ENCODE data around the gene PPP1R14C.

PPP1R14C gene

DNA sequence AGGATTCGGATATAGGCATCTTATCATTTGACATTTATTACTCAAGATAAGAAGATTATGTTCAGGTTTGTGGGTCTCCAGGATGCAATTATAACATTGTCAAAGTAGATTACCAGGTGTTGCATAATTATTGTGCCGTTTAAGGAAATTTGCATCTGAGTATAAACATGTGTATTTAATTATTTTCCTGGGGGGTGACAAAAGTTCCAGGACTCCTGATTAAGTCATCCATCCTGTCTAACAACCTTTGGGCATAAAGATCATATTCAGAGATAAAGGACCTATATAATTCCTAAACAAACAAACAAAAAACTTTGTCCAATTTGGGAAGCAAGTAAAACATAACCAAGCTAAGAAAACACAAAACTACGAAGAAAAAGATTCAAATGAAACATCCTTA lies 3.3 kb upstream of the PPP1R14C start:
- no peak for DNase-seq

DNA sequence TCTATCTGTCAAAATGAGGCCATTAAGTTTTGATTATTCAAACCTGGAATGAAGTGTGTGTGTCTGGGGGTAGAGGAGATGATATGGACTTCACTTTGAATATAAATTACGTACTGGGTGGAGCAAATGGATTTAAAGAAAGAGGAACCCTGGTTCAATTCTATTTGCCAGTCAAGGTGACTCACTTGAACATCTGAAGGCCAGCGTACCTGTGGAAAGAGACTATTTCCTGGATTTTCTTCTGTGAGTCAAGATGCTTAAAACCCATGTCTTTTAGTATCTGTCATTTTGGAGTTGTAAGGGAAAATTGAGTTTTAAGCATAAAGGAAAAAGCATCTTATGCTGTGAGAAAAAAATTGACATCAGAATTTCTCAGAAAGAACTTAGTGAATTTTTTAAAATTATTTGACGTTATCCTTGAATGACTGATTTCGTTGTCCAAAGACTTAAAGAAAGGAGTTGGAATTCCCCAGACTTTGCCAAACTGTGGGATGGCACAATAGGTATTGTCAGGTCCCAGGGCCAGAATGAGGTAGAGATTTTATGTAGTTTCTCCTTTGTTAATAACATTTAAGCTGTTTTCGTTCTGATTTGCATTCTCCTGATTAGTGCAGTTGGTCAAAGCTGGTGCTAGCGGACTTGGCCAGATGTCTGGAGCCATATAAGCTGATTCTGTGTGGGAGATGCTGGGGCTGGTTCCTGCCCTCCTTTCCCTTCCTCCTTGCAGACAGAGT lies 2.4 kb upstream of the PPP1R14C start:
- DNase-seq, result no peak

DNA sequence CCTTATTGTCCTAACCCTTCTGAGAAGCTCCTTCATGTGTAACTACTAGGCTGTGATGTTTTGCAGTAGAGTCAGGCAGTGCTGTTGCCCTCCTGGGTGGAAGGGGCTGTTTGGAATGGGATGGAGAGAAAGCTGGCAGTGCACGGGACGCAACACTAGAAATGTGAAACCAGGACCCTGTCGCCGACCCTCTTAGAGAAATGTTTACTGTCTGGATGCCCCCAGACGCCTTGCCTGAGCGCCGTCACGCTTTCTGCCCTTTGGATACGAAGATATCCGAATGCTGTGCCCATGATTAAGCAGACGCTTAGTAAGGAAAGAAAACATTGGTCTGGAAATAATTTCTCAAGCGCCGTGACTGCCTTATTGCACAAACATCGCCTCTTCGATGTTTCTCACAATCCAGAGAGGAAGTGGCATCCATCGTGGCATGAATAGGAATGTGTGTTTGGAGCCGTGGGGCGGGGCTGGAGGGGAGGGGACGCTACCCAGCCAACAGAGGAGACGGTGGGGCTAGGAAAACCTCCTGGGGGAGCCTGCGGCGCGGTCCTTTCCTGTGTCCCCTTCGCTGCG lies 661 bp upstream of the PPP1R14C start:
- DNase-seq, result no peak

DNA sequence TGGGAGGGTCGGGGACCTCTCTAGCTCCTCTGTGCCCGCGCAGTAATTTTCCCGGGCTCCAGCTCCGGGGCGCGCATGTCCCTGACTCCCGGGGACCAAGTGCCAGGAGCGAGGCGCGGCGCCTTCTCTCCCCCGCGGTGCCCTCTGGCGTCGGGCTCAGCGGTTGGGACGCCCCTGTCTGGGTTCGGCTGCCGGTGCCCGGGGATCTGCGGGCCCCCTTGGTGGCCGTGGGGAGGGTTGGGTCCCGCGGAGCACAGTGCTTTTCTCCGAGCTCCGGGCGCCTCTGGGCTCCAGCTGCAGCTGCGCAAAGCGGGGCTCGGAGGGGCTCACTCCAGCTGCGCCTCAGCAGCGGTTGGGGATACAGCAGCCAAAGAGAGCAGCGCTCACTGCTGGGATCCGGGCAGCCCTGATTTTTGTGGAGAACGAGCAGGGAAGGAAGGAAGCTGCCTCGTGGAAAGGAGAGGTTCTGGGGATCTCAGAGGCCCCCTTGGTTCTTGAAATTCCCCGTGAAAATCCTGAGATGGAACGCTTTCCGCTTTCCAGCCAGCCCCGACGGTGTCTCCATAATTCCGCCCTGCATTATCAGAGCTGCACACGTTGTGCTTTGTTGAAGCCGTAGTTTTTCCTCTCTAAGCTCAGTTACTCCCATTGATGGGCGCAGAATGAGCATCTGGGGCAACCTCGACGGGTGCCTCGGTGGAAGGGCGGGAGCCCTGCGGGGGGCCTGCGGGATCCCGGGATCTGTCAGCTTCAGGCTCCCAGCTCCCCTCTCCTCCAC lies 861 bp downstream of the PPP1R14C start:
- no peak for DNase-seq

DNA sequence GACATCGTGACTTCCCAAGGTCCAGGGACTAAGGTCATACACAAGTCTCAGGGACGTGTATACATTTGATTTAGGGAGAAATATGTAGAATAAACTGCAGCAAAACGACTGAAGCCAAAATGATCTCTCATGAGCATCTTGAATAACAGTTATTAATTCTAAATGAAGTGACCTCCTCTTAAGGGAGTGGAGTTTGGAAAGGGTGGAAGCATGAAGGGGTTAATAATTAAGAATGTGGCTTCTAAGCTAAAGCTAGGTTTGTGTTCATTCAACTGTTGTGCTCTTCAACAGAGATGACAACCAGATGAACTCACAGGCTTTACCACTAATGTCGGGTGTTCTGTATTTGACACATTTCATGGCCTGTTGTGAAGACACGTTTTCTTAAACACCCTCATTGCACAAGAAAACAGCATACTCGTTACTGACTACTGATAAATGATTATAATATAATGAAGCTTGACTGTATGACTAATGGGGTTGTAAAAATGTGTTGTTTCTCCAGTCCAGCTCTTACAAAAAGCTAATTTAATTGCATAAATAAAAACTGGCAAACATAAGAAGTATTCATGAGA lies 1.5 kb downstream of the PPP1R14C start:
- no peak for DNase-seq

DNA sequence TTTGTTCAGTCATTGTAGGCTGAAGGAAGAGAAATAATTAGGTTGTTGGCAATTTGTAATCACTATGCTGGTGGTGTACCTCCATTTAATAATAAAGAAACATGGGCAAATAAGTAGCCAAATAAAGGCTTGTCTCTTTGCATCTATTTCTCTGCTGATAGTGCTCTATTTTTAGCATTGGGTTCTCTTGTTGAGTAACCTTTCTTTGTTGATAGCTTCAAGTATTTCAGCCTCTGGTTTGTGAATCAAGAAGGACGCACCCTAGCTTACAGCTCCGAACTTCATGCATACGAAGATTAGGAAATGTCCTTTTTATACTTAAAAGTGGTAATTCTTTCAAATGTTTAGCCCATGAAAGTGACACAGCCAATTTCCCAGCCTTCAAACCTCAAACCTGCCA lies 2.6 kb downstream of the PPP1R14C start:
- DNase-seq, result no peak

DNA sequence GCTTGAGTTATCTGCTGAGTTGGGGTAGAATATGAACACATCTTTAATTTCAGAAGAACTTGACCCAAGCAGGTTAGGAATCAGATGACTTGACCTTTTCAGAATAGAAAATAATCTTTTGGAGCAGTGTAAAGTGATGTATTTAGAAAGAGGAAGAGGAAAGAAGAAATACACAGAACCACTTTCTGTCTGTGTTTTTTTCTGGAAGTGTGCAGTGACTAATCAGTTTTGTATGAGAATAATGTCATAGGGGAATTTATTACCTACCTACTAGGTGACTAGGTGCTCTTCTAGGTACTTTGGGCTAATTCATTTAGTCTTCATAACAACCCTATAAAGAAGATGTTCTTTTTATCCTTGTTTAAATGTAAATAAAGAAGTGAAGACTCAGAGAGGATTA lies 3.0 kb downstream of the PPP1R14C start:
- no peak for DNase-seq

DNA sequence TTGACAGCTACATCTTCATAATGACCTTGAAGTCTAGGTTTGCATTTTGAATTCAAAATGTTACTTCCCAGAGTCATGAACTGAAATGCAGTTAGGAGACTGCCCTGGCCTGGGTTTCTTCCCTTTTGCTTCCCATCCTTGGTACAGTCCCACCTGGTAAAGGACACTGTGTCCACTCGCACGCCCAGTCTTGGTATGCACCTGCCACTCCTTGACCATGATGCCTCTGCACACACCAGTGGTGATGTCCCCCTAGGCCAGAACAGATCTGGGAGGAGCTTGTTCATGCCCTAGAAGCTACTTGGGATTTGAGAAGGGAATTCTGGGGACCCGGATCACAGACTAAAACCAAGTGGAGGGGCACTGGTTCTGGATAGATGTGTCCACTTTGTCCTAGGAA lies 3.6 kb downstream of the PPP1R14C start:
- DNase-seq, result no peak

DNA sequence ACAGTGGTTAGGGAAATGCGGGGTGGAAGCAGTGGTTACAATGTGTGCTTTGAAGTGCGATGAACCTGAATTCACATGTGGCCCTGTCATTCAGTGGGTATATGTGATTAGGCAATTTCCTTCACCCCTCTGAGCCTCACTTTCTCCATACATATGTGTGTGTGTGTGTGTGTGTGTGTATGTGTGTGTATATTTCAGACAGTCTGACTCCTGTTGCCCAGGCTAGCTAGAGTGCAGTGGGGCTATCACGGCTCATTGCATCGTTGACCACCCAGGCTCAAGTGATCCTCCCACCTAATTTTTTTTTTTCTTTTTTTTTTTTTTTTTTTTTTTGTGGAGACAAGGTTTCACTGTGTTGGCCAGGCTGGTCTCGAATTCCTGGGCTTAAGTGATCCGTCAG lies 6.3 kb downstream of the PPP1R14C start:
- DNase-seq, result no peak

DNA sequence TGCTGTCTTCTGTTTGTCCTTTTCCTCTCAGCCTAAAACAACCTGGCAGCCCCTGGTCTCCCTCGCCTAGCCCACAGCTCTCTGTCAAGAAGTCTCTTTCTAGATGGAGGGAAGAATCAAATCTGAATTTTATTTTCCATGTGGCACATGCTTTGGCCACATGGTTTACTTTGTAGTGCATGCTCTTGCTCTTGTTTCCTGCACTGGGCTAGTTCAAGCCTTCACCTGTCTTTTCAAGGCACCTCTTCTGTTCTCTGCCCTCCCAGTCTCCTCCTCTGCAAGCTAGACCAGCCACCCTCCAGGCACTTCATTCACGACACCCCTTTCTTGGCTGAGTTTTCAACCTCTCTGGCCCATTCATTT lies 7.6 kb downstream of the PPP1R14C start:
- DNase-seq, result no peak

- no peak for DNase-seq
Observed at GRCh38 chr6:150150821-150151646, 8.2 kb downstream of the PPP1R14C start.

DNA sequence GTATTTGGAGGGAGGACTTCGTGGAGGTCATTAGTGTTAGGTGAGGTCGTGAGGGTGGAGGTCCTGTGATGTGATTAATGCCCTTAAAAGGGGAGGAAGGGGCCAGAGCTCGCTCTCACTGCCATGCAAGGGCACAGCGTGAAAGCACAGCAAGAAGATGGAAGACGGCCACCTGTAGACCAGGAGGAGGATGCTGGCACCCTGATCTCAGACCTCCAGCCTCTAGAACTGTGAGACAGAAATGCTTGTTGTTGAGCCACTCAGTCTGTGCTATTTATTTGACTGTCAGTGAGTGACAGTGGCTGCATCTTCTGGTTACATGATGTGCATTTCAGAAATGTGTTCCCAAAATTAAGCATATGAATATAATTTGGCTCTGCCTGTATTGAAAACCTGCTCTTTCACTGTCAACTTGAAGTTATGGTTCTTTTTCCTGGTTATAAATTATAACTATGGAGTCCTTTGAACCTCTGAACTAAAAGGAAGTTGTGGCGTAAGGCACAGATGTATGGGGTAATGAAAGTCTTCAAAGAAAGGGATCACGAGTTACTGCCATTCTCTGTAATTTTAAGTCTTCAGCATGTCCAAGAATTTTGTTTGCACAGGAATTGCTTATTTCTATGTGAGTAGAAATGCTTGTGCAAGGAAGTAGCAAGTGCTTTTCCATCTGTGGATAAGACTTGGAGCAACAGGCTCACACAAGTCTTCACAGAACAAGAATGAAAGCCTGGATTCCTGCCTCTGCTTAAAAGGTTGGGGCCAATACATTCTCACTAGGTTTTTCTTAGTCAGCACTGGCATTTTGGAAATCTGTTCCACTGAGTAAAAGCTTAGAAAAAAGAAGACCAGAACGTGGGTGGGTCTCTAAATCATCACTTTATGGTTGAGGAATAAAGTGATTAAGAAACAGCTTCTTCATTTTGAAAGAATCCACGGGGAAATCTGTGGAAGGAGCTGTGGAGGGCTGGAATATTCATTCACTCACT lies 10.3 kb downstream of the PPP1R14C start:
- DNase-seq, result no peak

- DNase-seq, result no peak
Observed at GRCh38 chr6:150153905-150154492, 11.2 kb downstream of the PPP1R14C start.

- no peak for DNase-seq
Observed at GRCh38 chr6:150156460-150156859, 13.6 kb downstream of the PPP1R14C start.

DNA sequence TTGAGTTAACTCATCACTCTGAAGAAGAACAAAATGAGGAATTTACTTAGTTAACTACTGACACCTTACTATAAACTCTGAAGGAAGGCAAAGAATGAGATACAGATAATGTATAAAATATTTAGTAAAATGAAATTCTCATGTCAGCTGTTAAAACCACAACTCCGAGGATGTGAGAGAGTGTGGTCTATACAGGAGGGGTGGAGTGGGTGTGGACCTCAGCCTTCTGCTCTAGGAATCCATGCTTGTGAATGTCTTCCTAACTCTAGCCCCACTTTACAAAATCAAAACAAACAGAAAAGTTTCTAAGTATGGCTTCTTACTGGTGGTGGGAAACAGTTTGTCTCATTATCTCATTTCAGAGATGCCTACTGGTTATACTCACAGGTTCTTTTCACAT lies 14.2 kb downstream of the PPP1R14C start:
- DNase-seq, result no peak

DNA sequence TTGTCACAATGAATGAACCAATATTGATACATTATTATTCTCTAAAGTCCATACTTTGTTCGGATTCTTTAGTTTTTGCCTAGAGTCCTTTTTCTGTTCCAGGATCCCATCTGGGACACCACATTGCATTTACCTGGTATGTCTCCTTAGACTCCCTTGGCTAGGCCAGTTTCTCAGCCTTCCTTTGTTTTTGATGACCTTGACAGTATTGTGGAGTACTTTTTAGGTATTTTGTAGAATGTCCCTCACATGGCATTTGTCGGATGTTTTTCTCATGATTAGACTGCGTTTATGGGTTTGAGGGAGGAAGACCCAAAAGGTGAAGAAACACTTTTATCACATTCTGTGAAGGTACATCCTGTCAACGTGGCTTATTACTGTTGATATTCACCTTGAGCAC lies 16.9 kb downstream of the PPP1R14C start:
- no peak for DNase-seq

- DNase-seq, result no peak
Observed at GRCh38 chr6:150163970-150164369, 21.1 kb downstream of the PPP1R14C start.

DNA sequence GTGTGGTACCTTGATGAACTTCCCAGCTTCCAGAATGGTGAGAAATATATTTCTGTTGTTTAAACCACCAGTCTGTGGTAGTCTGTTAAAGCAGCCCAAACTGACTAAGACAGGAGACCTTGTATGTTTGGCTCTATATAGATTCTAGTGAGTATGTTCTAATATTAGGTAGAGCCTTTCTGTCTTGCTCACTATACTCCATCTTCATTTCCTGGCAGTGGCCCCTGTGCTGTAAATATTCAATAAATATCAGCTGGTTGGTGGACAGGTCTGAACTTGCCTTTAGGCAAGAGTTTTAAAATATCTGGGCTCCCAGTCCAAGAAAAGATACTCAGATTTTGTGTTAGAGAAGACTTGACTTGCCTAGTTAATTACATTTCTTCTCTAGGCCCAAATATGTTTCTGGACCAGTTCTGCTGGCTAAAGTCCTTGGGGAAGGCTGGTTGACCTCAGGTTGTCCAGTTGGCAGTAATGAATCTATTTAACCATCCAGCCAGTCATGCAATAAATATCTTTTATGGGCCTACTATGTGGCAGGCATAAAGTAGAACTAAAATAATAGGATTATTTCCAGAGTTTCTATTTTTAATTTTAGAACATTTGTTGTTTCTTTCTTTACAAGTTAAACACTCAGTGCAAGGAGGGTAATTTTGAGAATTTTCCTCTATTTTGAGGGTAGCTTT lies 22.3 kb downstream of the PPP1R14C start:
- DNase-seq, result no peak

DNA sequence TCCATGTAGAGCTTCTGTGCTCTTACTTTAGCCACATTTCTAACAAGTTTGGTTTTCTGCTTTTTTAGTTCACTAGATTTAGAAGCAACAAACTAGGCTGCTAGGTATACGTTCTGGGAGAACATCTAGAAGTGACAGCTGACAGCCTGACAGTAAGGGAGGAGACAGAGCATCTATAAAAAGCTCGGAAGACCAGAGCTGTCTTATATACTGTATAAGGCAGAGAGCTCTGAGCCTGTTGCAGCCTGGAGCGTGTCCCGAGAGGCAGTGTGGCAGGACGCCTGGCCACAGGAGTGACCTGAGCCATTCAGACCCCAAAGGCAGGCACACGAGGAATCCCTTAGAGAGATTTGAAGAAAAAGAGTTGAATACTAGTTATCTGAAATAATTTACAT lies 24.6 kb downstream of the PPP1R14C start:
- DNase-seq, result no peak

- no peak for DNase-seq
Observed at GRCh38 chr6:150169181-150169580, 26.3 kb downstream of the PPP1R14C start.

- no peak for DNase-seq
Observed at GRCh38 chr6:150169609-150170008, 26.8 kb downstream of the PPP1R14C start.
